Measurements from ENCODE around the gene C9orf85.
"Not testable (repeated sequence)": the region's sequence is repeated elsewhere in the genome, so short reads cannot be mapped to it uniquely, and the experiment has no call there.

C9orf85 gene

GRCh38 chr9:71911061-71911907 is at the start of gene C9orf85, which contains the start of gene ABHD17B:
Gene C9orf85 (plus strand): TSS chr9:71911639. CDS start chr9:71911735, 96 bp downstream.
Gene ABHD17B (minus strand): TSS chr9:71911193. CDS start chr9:71875080, 36,113 bp downstream.
- peak; percentile 95 to 96 for DNase-seq (ENCODE audit: low read depth in 2 of 2)

DNA sequence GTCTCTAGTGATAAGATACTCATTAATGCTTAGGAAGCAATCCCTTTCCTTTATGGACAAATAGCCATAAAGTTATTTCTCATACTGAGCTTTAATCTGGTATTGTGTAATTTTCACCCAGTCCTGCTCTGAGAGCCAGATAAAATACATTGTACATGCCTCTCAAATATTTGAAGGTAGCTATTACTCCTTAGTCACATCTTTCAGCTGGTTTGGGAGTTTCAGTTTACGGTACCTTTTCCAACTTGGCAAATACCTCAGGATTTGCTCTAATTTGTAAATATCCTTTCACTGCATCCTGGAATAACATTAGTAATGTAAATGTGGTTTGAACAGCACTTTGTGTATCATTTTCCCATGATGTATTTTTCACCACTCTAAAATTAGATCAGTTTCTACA is 47.8 kb upstream of the C9orf85 start:
- DNase-seq (ENCODE audit: low read depth in 2 of 2) = no peak

GRCh38 chr9:71875345-71875744 is 36.1 kb upstream of the C9orf85 start:
- no peak for DNase-seq (ENCODE audit: low read depth in 2 of 2)

DNA sequence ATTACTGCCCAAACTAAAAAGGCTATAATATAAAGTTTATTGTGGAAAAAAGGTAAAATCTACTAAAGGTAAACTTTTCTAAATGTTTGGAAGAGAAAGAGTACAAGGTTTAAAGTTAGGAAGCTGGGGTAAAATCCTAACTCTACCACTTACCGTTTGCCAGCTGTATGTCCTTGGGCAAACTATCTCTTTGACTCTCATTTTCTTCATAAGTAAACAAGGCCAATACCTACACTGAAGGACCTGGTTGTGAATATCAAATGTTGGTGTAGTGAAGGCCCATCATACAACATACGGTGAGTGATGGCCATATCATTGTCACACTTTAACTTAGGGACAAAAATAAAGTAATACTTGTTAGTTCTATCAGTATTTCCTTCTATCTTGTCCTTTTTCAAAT is 35.3 kb upstream of the C9orf85 start:
- DNase-seq (ENCODE audit: low read depth in 2 of 2) = no peak

GRCh38 chr9:71876829-71877228 is 34.6 kb upstream of the C9orf85 start:
- DNase-seq (ENCODE audit: low read depth in 2 of 2) = no peak

GRCh38 chr9:71878327-71879274 is 32.8 kb upstream of the C9orf85 start:
- DNase-seq (ENCODE audit: low read depth in 2 of 2) = no peak

GRCh38 chr9:71879644-71880174 is 31.7 kb upstream of the C9orf85 start:
- no peak for DNase-seq (ENCODE audit: low read depth in 2 of 2)

DNA sequence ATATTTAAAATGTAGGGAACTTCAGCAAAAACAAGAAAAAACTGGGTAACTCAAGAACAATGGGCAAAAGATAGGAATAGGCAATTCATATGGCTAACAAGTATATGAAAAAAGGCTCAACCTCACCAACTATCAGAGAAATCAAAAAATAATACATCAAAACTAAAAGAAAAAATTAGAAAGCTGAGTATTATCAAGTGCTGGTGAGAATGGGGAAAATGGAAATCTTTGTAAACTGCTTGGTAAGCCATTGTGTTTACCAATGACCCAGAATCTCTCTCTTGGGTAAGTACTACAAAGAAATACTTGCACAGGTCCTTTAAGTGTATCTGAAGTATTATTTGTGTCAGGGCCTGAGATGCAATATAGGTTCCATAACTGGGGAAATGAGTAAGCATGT is 27.4 kb upstream of the C9orf85 start:
- DNase-seq (ENCODE audit: low read depth in 2 of 2) = no peak

DNA sequence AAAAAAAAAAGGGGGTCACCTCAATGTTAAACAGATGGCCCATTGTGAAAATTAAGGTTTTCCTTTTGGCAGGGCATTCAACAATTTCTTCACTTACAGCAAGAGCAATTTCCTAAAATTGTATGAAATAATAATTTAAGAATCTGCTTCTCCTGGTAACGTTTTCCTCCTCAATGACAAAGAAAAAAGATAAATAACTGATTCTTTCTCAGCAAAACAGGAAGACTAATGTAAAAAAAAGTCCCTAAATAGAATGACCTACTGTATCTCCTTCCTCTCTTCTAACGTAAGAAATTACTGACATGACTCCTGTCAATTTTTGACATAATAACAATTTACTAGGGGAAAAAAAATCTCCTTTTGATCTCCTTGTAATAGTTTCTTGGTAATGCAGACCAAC is 26.0 kb upstream of the C9orf85 start:
- no peak for DNase-seq (ENCODE audit: low read depth in 2 of 2)

GRCh38 chr9:71886015-71886414 is 25.4 kb upstream of the C9orf85 start:
- DNase-seq (ENCODE audit: low read depth in 2 of 2) = peak in 1 of 2 donors; percentile 8

DNA sequence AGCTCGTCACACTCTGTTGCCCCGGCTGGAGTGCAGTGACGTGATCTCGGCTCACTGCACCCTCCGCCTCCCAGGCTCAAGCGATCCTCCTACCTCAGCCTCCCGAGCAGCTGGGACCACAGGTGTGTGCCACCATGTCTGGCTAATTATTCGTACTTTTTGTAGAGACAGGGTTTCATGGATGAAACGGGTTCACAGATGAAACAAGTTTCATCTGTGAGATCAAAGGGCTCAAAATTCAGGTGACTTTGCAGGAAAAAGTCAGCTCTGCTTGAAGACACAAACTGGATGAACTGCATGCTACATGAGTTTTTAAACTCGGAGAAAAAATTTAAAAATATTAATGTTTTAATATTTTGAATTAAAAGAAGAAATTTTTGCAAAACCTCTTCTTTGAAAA is 24.9 kb upstream of the C9orf85 start:
- DNase-seq (ENCODE audit: low read depth in 2 of 2) = no peak

- DNase-seq (ENCODE audit: low read depth in 2 of 2) = no peak
These were observed 24.1 kb upstream of the C9orf85 start for GRCh38 chr9:71887362-71887761.

GRCh38 chr9:71890042-71890679 is 21.3 kb upstream of the C9orf85 start:
- DNase-seq (ENCODE audit: low read depth in 2 of 2) = no peak

DNA sequence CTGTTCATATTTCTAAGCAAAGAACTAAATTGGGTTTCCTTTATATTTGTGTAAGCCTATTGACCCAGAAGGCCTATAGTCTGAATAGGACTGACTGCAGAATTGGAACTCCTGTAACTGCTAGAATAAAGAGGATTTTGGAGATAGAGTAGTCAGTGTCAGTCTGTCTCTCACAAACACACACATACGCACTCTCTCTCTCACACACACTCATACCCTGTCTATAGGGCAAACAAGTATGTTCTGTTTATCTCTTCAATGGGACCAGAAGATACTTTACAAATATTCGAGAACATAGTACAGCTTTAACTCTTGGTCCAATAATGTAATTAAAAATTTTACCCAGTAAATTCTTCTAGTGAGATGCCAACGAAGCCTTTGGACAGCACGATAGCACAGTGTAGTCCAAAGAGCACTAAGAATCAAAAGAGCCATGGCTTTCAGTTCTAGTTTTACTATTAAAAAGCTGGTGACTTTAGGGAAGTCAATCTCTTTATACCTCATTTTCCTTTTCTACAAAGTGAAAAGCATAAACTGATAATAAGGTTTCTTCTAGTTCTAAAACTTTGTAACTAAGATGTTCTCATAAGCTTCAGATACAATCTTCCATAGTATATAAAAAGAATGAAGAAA is 19.8 kb upstream of the C9orf85 start:
- DNase-seq (ENCODE audit: low read depth in 2 of 2) = no peak

GRCh38 chr9:71895117-71895516 is 16.3 kb upstream of the C9orf85 start:
- no peak for DNase-seq (ENCODE audit: low read depth in 2 of 2)

GRCh38 chr9:71895955-71896354 is 15.5 kb upstream of the C9orf85 start:
- no peak for DNase-seq (ENCODE audit: low read depth in 2 of 2)

- DNase-seq (ENCODE audit: low read depth in 2 of 2) = no peak
These were observed 14.7 kb upstream of the C9orf85 start for GRCh38 chr9:71896761-71897160.

GRCh38 chr9:71897577-71897976 is 13.9 kb upstream of the C9orf85 start:
- no peak for DNase-seq (ENCODE audit: low read depth in 2 of 2)

GRCh38 chr9:71898756-71899155 is 12.7 kb upstream of the C9orf85 start:
- DNase-seq (ENCODE audit: low read depth in 2 of 2) = not testable (repeated sequence)

- DNase-seq (ENCODE audit: low read depth in 2 of 2) = no peak
These were observed 9.5 kb upstream of the C9orf85 start for GRCh38 chr9:71901695-71902597.

Measured in stimulated activated CD4-positive, alpha-beta T cell treated with anti-CD3 and anti-CD28 coated beads, Interleukin-15, amount 100 ng/mL, for 48 hours (primary cell).